ENCODE measurements around the gene TRIM9.
"Not testable (repeated sequence)": the region's sequence is repeated elsewhere in the genome, so short reads cannot be mapped to it uniquely, and the experiment has no call there.

The TRIM9 gene

GRCh38 chr14:51004352-51004800, 90.5 kb downstream of the TRIM9 start:
- no peak overlapping the region for H3K4me3 ChIP-seq (ENCODE audit: low read depth, low read length)
- no peak for DNase-seq (ENCODE audit: low read depth)
- TF ChIP-seq CTCF (IDR thresholded peaks at IDR 0.05; ENCODE audit: insufficient read depth, low read depth, low read length, missing control alignments) = no peak

GRCh38 chr14:51002406-51002999, 92.4 kb downstream of the TRIM9 start:
- TF ChIP-seq CTCF (IDR thresholded peaks at IDR 0.05; ENCODE audit: insufficient read depth, low read depth, low read length, missing control alignments) = no peak
- no peak overlapping the region for H3K4me3 ChIP-seq (ENCODE audit: low read depth, low read length)
- DNase-seq (ENCODE audit: low read depth) = no peak

- no peak overlapping the region for H3K4me3 ChIP-seq (ENCODE audit: low read depth, low read length)
- DNase-seq (ENCODE audit: low read depth) = no peak
- TF ChIP-seq CTCF (IDR thresholded peaks at IDR 0.05; ENCODE audit: insufficient read depth, low read depth, low read length, missing control alignments) = no peak
Measured at GRCh38 chr14:51000566-51000965, 94.3 kb downstream of the TRIM9 start.

- TF ChIP-seq CTCF (IDR thresholded peaks at IDR 0.05; ENCODE audit: insufficient read depth, low read depth, low read length, missing control alignments) = no peak
- DNase-seq (ENCODE audit: low read depth) = no peak
- H3K4me3 ChIP-seq (ENCODE audit: low read depth, low read length) = no peak overlapping the region
Measured at GRCh38 chr14:50999726-51000125, 95.2 kb downstream of the TRIM9 start.

GRCh38 chr14:50998612-50999011, 96.3 kb downstream of the TRIM9 start:
- TF ChIP-seq CTCF (IDR thresholded peaks at IDR 0.05; ENCODE audit: insufficient read depth, low read depth, low read length, missing control alignments) = no peak
- no peak overlapping the region for H3K4me3 ChIP-seq (ENCODE audit: low read depth, low read length)
- DNase-seq (ENCODE audit: low read depth) = no peak

- no peak for TF ChIP-seq CTCF (IDR thresholded peaks at IDR 0.05; ENCODE audit: insufficient read depth, low read depth, low read length, missing control alignments)
- DNase-seq (ENCODE audit: low read depth) = no peak
- H3K4me3 ChIP-seq (ENCODE audit: low read depth, low read length) = no peak overlapping the region
Measured at GRCh38 chr14:50997712-50998111, 97.2 kb downstream of the TRIM9 start.

GRCh38 chr14:50994158-50994557, 100.7 kb downstream of the TRIM9 start:
- DNase-seq (ENCODE audit: low read depth); H3K4me3 ChIP-seq (ENCODE audit: low read depth, low read length): not testable (repeated sequence)
